ENCODE results near the gene MRRF. TPM values are rescaled to one million over a fixed set of nuclear protein-coding genes. Genes with fewer than 3 reads are reported as not detected.

The MRRF gene
- total and polyA plus RNA-seq, 2 donors (not counting 1 experiment from before 2014, with no cell fraction given): 36.8 to 37.3 TPM

- H3K9me3 ChIP-seq (ENCODE audit: control insufficient read depth, insufficient read depth, low read depth, low read length): no peaks in the 10 kb centered on the region
- H3K4me3 ChIP-seq (replicated peaks in 1 of 4; ENCODE audit: control extremely low read depth in 1 of 4, insufficient read depth in 1 of 4, low read depth in 3 of 4, low read length in 4 of 4): no peak overlapping the region
- no peak for DNase-seq (ENCODE audit: low read depth in 2 of 2)
- H3K36me3 ChIP-seq (ENCODE audit: control insufficient read depth, insufficient read depth, low read length): no peaks in the 10 kb centered on the region
- H2AFZ ChIP-seq (ENCODE audit: low read length): no peak overlapping the region
- no peak overlapping the region for H3K27ac ChIP-seq (ENCODE audit: insufficient read depth, low read length)
- H4K20me1 ChIP-seq (ENCODE audit: control insufficient read depth, extremely low read depth, insufficient read depth, low read length): no peaks in the 10 kb centered on the region
- H3K9ac ChIP-seq (ENCODE audit: insufficient read depth, low read length): no peak overlapping the region
- H3K4me1 ChIP-seq (ENCODE audit: control insufficient read depth, extremely low read depth, insufficient read depth, low read length): peaks cover 7% of the 10 kb centered on the region
- H3K4me2 ChIP-seq (ENCODE audit: extremely low read depth, insufficient read depth, low read length): no peak overlapping the region
- TF ChIP-seq, protein P1, sequence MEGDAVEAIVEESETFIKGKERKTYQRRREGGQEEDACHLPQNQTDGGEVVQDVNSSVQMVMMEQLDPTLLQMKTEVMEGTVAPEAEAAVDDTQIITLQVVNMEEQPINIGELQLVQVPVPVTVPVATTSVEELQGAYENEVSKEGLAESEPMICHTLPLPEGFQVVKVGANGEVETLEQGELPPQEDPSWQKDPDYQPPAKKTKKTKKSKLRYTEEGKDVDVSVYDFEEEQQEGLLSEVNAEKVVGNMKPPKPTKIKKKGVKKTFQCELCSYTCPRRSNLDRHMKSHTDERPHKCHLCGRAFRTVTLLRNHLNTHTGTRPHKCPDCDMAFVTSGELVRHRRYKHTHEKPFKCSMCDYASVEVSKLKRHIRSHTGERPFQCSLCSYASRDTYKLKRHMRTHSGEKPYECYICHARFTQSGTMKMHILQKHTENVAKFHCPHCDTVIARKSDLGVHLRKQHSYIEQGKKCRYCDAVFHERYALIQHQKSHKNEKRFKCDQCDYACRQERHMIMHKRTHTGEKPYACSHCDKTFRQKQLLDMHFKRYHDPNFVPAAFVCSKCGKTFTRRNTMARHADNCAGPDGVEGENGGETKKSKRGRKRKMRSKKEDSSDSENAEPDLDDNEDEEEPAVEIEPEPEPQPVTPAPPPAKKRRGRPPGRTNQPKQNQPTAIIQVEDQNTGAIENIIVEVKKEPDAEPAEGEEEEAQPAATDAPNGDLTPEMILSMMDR (conservative IDR thresholded peaks at IDR 0.05 in 1 of 2, IDR thresholded peaks at IDR 0.05 in 1 of 2; ENCODE audit: low read depth in 1 of 2, low read length in 2 of 2): no peak
- no peak for TF ChIP-seq EZH2 (IDR thresholded peaks at IDR 0.05; ENCODE audit: low read length, missing control alignments)
- H3K27me3 ChIP-seq (ENCODE audit: control insufficient read depth, insufficient read depth, low read length): no peaks in the 10 kb centered on the region
- no peaks in the 10 kb centered on the region for H3K79me2 ChIP-seq (ENCODE audit: control insufficient read depth, insufficient read depth, low read length)
Measured at GRCh38 chr9:122349201-122349600, 84.5 kb downstream of the MRRF start.

DNA sequence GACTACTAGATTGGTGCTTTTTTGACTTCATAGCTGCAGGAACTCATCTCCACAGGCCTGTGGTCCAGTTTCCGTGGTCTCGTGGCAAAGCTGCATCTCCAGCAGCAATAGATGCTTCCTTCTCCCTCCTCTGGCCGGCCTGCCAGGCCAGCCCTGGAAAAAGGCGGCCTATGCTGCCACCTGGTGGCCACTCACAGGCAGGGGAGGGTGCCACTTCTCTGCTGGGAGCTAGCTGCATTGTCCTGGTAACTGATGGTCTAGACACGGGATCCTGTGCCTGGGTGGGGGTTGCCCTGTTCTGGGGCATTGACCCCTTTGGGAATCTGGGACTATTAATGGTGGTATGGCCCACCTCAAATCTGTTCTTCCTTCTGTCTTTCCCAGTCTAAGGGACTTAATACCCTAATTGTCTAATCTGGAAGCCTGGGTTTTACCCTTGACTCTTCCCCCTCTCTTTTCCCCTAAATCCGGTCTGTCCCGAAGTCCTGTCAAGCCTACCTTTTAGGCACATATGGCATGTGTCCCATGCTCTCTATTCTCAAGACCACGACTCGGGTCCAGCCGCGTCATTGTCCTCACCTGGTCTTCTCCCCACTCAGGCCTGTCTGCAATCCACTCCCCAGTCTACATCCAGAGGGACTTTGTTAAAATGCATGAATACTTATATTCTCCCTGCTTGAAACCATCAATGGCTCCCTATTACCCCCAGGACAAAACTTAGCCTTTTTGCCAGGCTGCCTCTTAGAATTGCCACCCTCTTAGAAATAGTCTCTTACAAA lies 86.1 kb downstream of the MRRF start:
- no peak for TF ChIP-seq EZH2 (IDR thresholded peaks at IDR 0.05; ENCODE audit: low read length, missing control alignments)
- TF ChIP-seq, protein P1 (conservative IDR thresholded peaks at IDR 0.05 in 1 of 2, IDR thresholded peaks at IDR 0.05 in 1 of 2; ENCODE audit: low read depth in 1 of 2, low read length in 2 of 2): peak; percentile 95 to 97
- no peak overlapping the region for H3K9ac ChIP-seq (ENCODE audit: insufficient read depth, low read length)
- H3K9me3 ChIP-seq (ENCODE audit: control insufficient read depth, insufficient read depth, low read depth, low read length): no peaks in the 10 kb centered on the region
- DNase-seq (ENCODE audit: low read depth in 2 of 2): peak; percentile 48 to 68
- no peak overlapping the region for H3K4me2 ChIP-seq (ENCODE audit: extremely low read depth, insufficient read depth, low read length)
- peaks cover 7% of the 10 kb centered on the region for H3K4me1 ChIP-seq (ENCODE audit: control insufficient read depth, extremely low read depth, insufficient read depth, low read length)
- no peak overlapping the region for H2AFZ ChIP-seq (ENCODE audit: low read length)
- no peak overlapping the region for H3K27ac ChIP-seq (ENCODE audit: insufficient read depth, low read length)
- H3K79me2 ChIP-seq (ENCODE audit: control insufficient read depth, insufficient read depth, low read length): no peaks in the 10 kb centered on the region
- H4K20me1 ChIP-seq (ENCODE audit: control insufficient read depth, extremely low read depth, insufficient read depth, low read length): no peaks in the 10 kb centered on the region
- no peaks in the 10 kb centered on the region for H3K36me3 ChIP-seq (ENCODE audit: control insufficient read depth, insufficient read depth, low read length)
- no peaks in the 10 kb centered on the region for H3K27me3 ChIP-seq (ENCODE audit: control insufficient read depth, insufficient read depth, low read length)
- no peak overlapping the region for H3K4me3 ChIP-seq (replicated peaks in 1 of 4; ENCODE audit: control extremely low read depth in 1 of 4, insufficient read depth in 1 of 4, low read depth in 3 of 4, low read length in 4 of 4)

GRCh38 chr9:122354536-122355199 lies 90.0 kb downstream of the MRRF start:
- Histone ChIP-seq H3K36me3 (ENCODE audit: control insufficient read depth, insufficient read depth, low read length) (no peaks in the 10 kb centered on the region), H3K4me3 (replicated peaks in 1 of 4; ENCODE audit: control extremely low read depth in 1 of 4, insufficient read depth in 1 of 4, low read depth in 3 of 4, low read length in 4 of 4) (no peak overlapping the region), H3K4me2 (ENCODE audit: extremely low read depth, insufficient read depth, low read length) (no peak overlapping the region), H3K4me1 (ENCODE audit: control insufficient read depth, extremely low read depth, insufficient read depth, low read length) (no peaks in the 10 kb centered on the region), H3K9ac (ENCODE audit: insufficient read depth, low read length) (no peak overlapping the region), H3K79me2 (ENCODE audit: control insufficient read depth, insufficient read depth, low read length) (no peaks in the 10 kb centered on the region), H3K27me3 (ENCODE audit: control insufficient read depth, insufficient read depth, low read length) (no peaks in the 10 kb centered on the region), H3K9me3 (ENCODE audit: control insufficient read depth, insufficient read depth, low read depth, low read length) (no peaks in the 10 kb centered on the region), H3K27ac (ENCODE audit: insufficient read depth, low read length) (no peak overlapping the region), H2AFZ (ENCODE audit: low read length) (no peak overlapping the region), H4K20me1 (ENCODE audit: control insufficient read depth, extremely low read depth, insufficient read depth, low read length) (no peaks in the 10 kb centered on the region)
- TF ChIP-seq, protein P1 (conservative IDR thresholded peaks at IDR 0.05 in 1 of 2, IDR thresholded peaks at IDR 0.05 in 1 of 2; ENCODE audit: low read depth in 1 of 2, low read length in 2 of 2): no peak
- TF ChIP-seq EZH2 (IDR thresholded peaks at IDR 0.05; ENCODE audit: low read length, missing control alignments): no peak
- DNase-seq (ENCODE audit: low read depth in 2 of 2): no peak

Measured in fibroblast of lung (primary cell).